Measurements from ENCODE around the gene MILR1.
A peak's percentile ranks its signal among the peaks of the same experiment; 100 is the strongest.
"Not testable (repeated sequence)": the region's sequence is repeated elsewhere in the genome, so short reads cannot be mapped to it uniquely, and the experiment has no call there.

Gene MILR1
- long read RNA-seq, donor 1: 0 reads
- long read RNA-seq, donor 2: 0 reads
- long read RNA-seq, donor 3: 0 reads
- long read RNA-seq, donor 4, partial matches to known transcripts: 0 of 2 reads
- long read RNA-seq, donor 4, other reads (novel, unspliced or antisense): 0 of 2 reads
- long read RNA-seq, donor 5: 0 reads
- long read RNA-seq, donor 6: 0 reads
- long read RNA-seq, donor 7: 0 reads
- long read RNA-seq, donor 8: 0 reads

- DNase-seq: no peak
Observed at GRCh38 chr17:64448665-64449512, at the start of gene MILR1. Gene MILR1, plus strand, starts transcription at chr17:64449115. Its CDS starts 54 bp downstream, at chr17:64449169.

GRCh38 chr17:64399767-64400156 is 49.2 kb upstream of the MILR1 start:
- DNase-seq: no peak

GRCh38 chr17:64400642-64401041 is 48.3 kb upstream of the MILR1 start:
- no peak for DNase-seq

- no peak for DNase-seq
Observed at GRCh38 chr17:64401244-64401860, 47.6 kb upstream of the MILR1 start.

- DNase-seq: no peak
Observed at GRCh38 chr17:64401941-64402340, 47.0 kb upstream of the MILR1 start.

GRCh38 chr17:64402469-64402868 is 46.4 kb upstream of the MILR1 start:
- no peak for DNase-seq

GRCh38 chr17:64403881-64404460 is 44.9 kb upstream of the MILR1 start:
- no peak for DNase-seq

- no peak for DNase-seq
Observed at GRCh38 chr17:64406321-64407200, 42.4 kb upstream of the MILR1 start.

GRCh38 chr17:64410750-64411490 is 38.0 kb upstream of the MILR1 start:
- DNase-seq: no peak

- peak; percentile 49 for DNase-seq
Observed at GRCh38 chr17:64411999-64412771, 36.7 kb upstream of the MILR1 start.

- DNase-seq: no peak
Observed at GRCh38 chr17:64412944-64413381, 36.0 kb upstream of the MILR1 start.

GRCh38 chr17:64413513-64413912 is 35.4 kb upstream of the MILR1 start:
- no peak for DNase-seq

GRCh38 chr17:64418506-64419339 is 30.2 kb upstream of the MILR1 start:
- peak; percentile 28 for DNase-seq

GRCh38 chr17:64420143-64420670 is 28.7 kb upstream of the MILR1 start:
- peak; percentile 43 for DNase-seq

GRCh38 chr17:64422121-64422520 is 26.8 kb upstream of the MILR1 start:
- not testable (repeated sequence) for DNase-seq

GRCh38 chr17:64423881-64424280 is 25.0 kb upstream of the MILR1 start:
- DNase-seq: no peak

GRCh38 chr17:64424324-64424849 is 24.5 kb upstream of the MILR1 start:
- DNase-seq: no peak

- no peak for DNase-seq
Observed at GRCh38 chr17:64425191-64425590, 23.7 kb upstream of the MILR1 start.

- DNase-seq: no peak
Observed at GRCh38 chr17:64426596-64426995, 22.3 kb upstream of the MILR1 start.

Measured in right kidney (tissue), 9 donors.